LoVo (cell line): ENCODE data around the gene CHKB.

Experiments
- DNase-seq: peaks from one replicate; pipeline ENCODE4 v3.0.0-alpha.2; 2016; ENCODE audit warnings: low spot score

CHKB gene

GRCh38 chr22:50599816-50600455 is 17.3 kb upstream of the CHKB start:
- DNase-seq: peak; percentile 47

GRCh38 chr22:50597097-50597496 is 14.4 kb upstream of the CHKB start:
- no peak for DNase-seq

- DNase-seq: no peak
Measured at GRCh38 chr22:50595189-50595588, 12.5 kb upstream of the CHKB start.

- DNase-seq: no peak
Measured at GRCh38 chr22:50587407-50587806, 4.8 kb upstream of the CHKB start.

GRCh38 chr22:50586416-50586815 is 3.8 kb upstream of the CHKB start:
- no peak for DNase-seq

- no peak for DNase-seq
Measured at GRCh38 chr22:50585781-50586180, 3.1 kb upstream of the CHKB start.

- no peak for DNase-seq
Measured at GRCh38 chr22:50585238-50585637, 2.6 kb upstream of the CHKB start.

GRCh38 chr22:50584106-50585096 is 1.8 kb upstream of the CHKB start:
- no peak for DNase-seq

- DNase-seq: no peak
Measured at GRCh38 chr22:50583294-50583861, 729 bp upstream of the CHKB start.

GRCh38 chr22:50581950-50582492 is 628 bp downstream of the CHKB start:
- DNase-seq: peak; percentile 31

- no peak for DNase-seq
Measured at GRCh38 chr22:50581031-50581949, 1.4 kb downstream of the CHKB start.

GRCh38 chr22:50579752-50580151 is 2.9 kb downstream of the CHKB start:
- DNase-seq: no peak

- no peak for DNase-seq
Measured at GRCh38 chr22:50578776-50579310, 3.8 kb downstream of the CHKB start.

GRCh38 chr22:50577987-50578775 is 4.5 kb downstream of the CHKB start, which contains the start of gene CPT1B:
Gene CPT1B, minus strand, starts transcription at chr22:50578427. Its CDS starts 512 bp downstream, at chr22:50577915.
- DNase-seq: no peak

GRCh38 chr22:50577697-50577986 is 5.0 kb downstream of the CHKB start:
- no peak for DNase-seq

- no peak for DNase-seq
Measured at GRCh38 chr22:50576806-50577696, 5.6 kb downstream of the CHKB start.

- no peak for DNase-seq
Measured at GRCh38 chr22:50576070-50576469, 6.6 kb downstream of the CHKB start.

- no peak for DNase-seq
Measured at GRCh38 chr22:50575426-50575941, 7.2 kb downstream of the CHKB start.

GRCh38 chr22:50574383-50574755 is 8.3 kb downstream of the CHKB start:
- DNase-seq: no peak
